Lung (tissue), 12 donors: ENCODE data around the gene RACGAP1. TPM values are rescaled to one million over a fixed set of nuclear protein-coding genes. Genes with fewer than 3 reads are reported as not detected.

ENCODE experiments used
- ATAC-seq: fragments of 200-7000 bp; cut with Tn5 transposase; one replicate; pipeline ENCODE4 v1.9.1; 2020; ENCODE audit warnings: moderate number of reproducible peaks; ENCODE audit not compliant: insufficient read depth, low FRiP score
- DNase-seq, 3 donors: peaks; one replicate each; pipeline ENCODE4 v3.0.0-alpha.2; 2013 to 2017
- H3K27ac ChIP-seq, 2 donors: one replicate each; pipeline ENCODE4 v1.5.1; 2013; ENCODE audit warnings: mild to moderate bottlenecking in 2 of 2, moderate library complexity in 2 of 2, control low read depth in 1 of 2, inconsistent platforms in 1 of 2, low read depth in 1 of 2, low read length in 1 of 2
- H3K27me3 ChIP-seq, 3 donors: one replicate each; pipeline ENCODE4 v1.5.1; 2013; ENCODE audit warnings: low read length in 2 of 3; ENCODE audit not compliant: control insufficient read depth in 3 of 3, insufficient read depth in 3 of 3
- H3K36me3 ChIP-seq, 4 donors: one replicate each; pipeline ENCODE4 v1.5.1; 2013; ENCODE audit warnings: low read length in 4 of 4, mild to moderate bottlenecking in 1 of 4, moderate library complexity in 1 of 4; ENCODE audit not compliant: control insufficient read depth in 4 of 4, insufficient read depth in 4 of 4
- H3K4me1 ChIP-seq, 5 donors: one replicate each; pipeline ENCODE4 v1.5.1; 2013; ENCODE audit warnings: low read length in 5 of 5, mild to moderate bottlenecking in 2 of 5, moderate library complexity in 1 of 5; ENCODE audit not compliant: control insufficient read depth in 5 of 5, insufficient read depth in 5 of 5
- H3K4me3 ChIP-seq: one replicate; pipeline ENCODE4 v1.5.1; 2013; ENCODE audit warnings: mild to moderate bottlenecking, control low read depth, moderate library complexity
- H3K9ac ChIP-seq, 2 donors: one replicate each; pipeline ENCODE4 v1.5.1; 2013; ENCODE audit warnings: low read length in 2 of 2, control low read depth in 1 of 2; ENCODE audit not compliant: insufficient read depth in 1 of 2
- H3K9me3 ChIP-seq, 4 donors: one replicate each; pipeline ENCODE4 v1.5.1; 2013; ENCODE audit warnings: low read length in 3 of 4, mild to moderate bottlenecking in 1 of 4, moderate library complexity in 1 of 4; ENCODE audit not compliant: control insufficient read depth in 4 of 4, insufficient read depth in 3 of 4
- WGBS, 2 donors: extraction: QIAGEN DNeasy Blood & Tissue Kit; methylation state at CpG; one replicate each; pipeline ENCODE4 v1.1.7; 2013; 5-methylcytosine and 5-hydroxymethylcytosine counted together
- polyA plus RNA-seq, 2 donors: library from polyadenylated mRNA; stranded (reverse); fragments of 200-250 nt; gene quantifications; one replicate each; pipeline ENCODE4 v1.2.1, GENCODE V29; 2013
- total RNA-seq, 2 donors: library from RNA; depleted of rRNA in 1 of 2; stranded (reverse); fragments of >200 nt in 1 of 2; gene quantifications; one replicate each; pipeline ENCODE4 v1.2.1, GENCODE V29; 2014 to 2021
- TF ChIP-seq, protein P1 (sequence below): IDR thresholded peaks from 2 replicates; pipeline ENCODE4 v1.5.1; 2012; ENCODE audit warnings: mild to moderate bottlenecking; ENCODE audit errors: control extremely low read depth, extremely low read depth
- donor health status: control.
- donor health status: control.
- donor health status: Bipolar disorder and iron deficiency.
- donor health status: healthy.
- donor health status: DM: yes; HTN: yes; CAD: no.

Gene RACGAP1
- total and polyA plus RNA-seq, 4 donors = 3.8 to 26.8 (median 10.2) TPM

- no peak overlapping the region for H3K9ac ChIP-seq
- no peaks in the 10 kb centered on the region for H3K9me3 ChIP-seq
- H3K27ac ChIP-seq = no peak overlapping the region
- 89 to 91% methylated on average over 5 of the region's 5 CpGs for WGBS, 2 donors
- H3K4me1 ChIP-seq = peaks cover 4 to 14% (median 7%) of the 10 kb centered on the region in 5 donors
- H3K4me3 ChIP-seq = no peak overlapping the region
- ATAC-seq (no peak), DNase-seq (no peak)
- H3K36me3 ChIP-seq = peaks cover 0 to 11% (median 5%) of the 10 kb centered on the region in 4 donors
- H3K27me3 ChIP-seq = no peaks in the 10 kb centered on the region
- TF ChIP-seq, protein P1, sequence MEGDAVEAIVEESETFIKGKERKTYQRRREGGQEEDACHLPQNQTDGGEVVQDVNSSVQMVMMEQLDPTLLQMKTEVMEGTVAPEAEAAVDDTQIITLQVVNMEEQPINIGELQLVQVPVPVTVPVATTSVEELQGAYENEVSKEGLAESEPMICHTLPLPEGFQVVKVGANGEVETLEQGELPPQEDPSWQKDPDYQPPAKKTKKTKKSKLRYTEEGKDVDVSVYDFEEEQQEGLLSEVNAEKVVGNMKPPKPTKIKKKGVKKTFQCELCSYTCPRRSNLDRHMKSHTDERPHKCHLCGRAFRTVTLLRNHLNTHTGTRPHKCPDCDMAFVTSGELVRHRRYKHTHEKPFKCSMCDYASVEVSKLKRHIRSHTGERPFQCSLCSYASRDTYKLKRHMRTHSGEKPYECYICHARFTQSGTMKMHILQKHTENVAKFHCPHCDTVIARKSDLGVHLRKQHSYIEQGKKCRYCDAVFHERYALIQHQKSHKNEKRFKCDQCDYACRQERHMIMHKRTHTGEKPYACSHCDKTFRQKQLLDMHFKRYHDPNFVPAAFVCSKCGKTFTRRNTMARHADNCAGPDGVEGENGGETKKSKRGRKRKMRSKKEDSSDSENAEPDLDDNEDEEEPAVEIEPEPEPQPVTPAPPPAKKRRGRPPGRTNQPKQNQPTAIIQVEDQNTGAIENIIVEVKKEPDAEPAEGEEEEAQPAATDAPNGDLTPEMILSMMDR = no peak
These were observed 39.3 kb downstream of the RACGAP1 start for GRCh38 chr12:49985981-49986380.

GRCh38 chr12:49984476-49985359, 40.6 kb downstream of the RACGAP1 start:
- Histone ChIP-seq H3K27me3 (no peaks in the 10 kb centered on the region), H3K9ac (no peak overlapping the region), H3K9me3 (no peaks in the 10 kb centered on the region), H3K27ac (no peak overlapping the region), H3K4me1 (peaks cover 4 to 14% (median 7%) of the 10 kb centered on the region in 5 donors), H3K36me3 (peaks cover 0 to 8% (median under 1%) of the 10 kb centered on the region in 4 donors), H3K4me3 (no peak overlapping the region)
- whole genome bisulfite sequencing, 2 donors = 85 to 90% methylated on average over 9 of the region's 9 CpGs
- TF ChIP-seq, protein P1 = no peak
- ATAC-seq (no peak), DNase-seq (no peak)

- no peak overlapping the region for H3K27ac ChIP-seq
These were observed 41.4 kb downstream of the RACGAP1 start for GRCh38 chr12:49983892-49984291.

More at GRCh38 chr12:49983892-49984291, 41.4 kb downstream of the RACGAP1 start:
- Histone ChIP-seq H3K9ac (no peak overlapping the region), H3K9me3 (no peaks in the 10 kb centered on the region), H3K36me3 (peaks cover 0 to 3% (median 0%) of the 10 kb centered on the region in 4 donors), H3K4me1 (peaks cover 4 to 17% (median 7%) of the 10 kb centered on the region in 5 donors), H3K4me3 (no peak overlapping the region), H3K27me3 (no peaks in the 10 kb centered on the region)
- ATAC-seq = no peak
- peak; percentile 81 to 95 (median 91) for DNase-seq
- WGBS, 2 donors = 9% methylated on average over 8 of the region's 8 CpGs
- TF ChIP-seq, protein P1 = no peak
